Stimulated activated CD4-positive, alpha-beta T cell treated with anti-CD3 and anti-CD28 coated beads, Interleukin-12 subunit alpha, Interleukin-12 subunit beta, amount 100 ng/mL, for 24 hours (primary cell): ENCODE data around the gene SLC22A7.
"Not testable (repeated sequence)": the region's sequence is repeated elsewhere in the genome, so short reads cannot be mapped to it uniquely, and the experiment has no call there.

Source experiments
- DNase-seq, 2 experiments: peaks; one replicate each; pipeline ENCODE4 v3.0.0-alpha.2; 2020; ENCODE audit warnings: low read depth in 2 of 2

SLC22A7 gene

GRCh38 chr6:43336382-43336781 is 38.3 kb downstream of the SLC22A7 start:
- no peak for DNase-seq

GRCh38 chr6:43338243-43338642 is 40.2 kb downstream of the SLC22A7 start:
- DNase-seq: no peak

- no peak for DNase-seq
These were observed 41.1 kb downstream of the SLC22A7 start for GRCh38 chr6:43339168-43339567.

- DNase-seq: not testable (repeated sequence)
These were observed 48.2 kb downstream of the SLC22A7 start for GRCh38 chr6:43346243-43346642.

GRCh38 chr6:43347021-43347420 is 49.0 kb downstream of the SLC22A7 start:
- DNase-seq: no peak

GRCh38 chr6:43347444-43347843 is 49.4 kb downstream of the SLC22A7 start:
- no peak for DNase-seq

- not testable (repeated sequence) for DNase-seq
These were observed 53.9 kb downstream of the SLC22A7 start for GRCh38 chr6:43351951-43352350.
